Measurements from ENCODE around the gene HSPA1L.

DNA sequence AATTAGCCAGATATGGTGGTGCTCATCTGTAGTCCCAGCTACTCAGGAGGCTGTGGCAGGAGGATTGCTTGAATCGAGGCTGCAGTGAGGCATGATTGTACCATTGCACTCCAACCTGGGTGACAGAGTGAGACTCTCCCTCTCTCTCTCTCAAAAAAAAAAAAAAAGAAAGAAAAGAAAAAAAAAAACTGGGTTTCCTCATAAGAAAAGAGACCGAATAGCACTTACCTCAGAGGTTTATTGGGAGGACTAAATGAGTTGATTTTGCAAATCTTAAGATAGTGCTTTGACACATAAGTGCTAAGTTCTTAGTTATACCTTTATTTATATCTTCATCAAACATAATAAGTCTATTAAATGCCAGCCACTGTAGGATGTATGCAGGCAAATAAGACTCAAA is 44.2 kb downstream of the HSPA1L start:
- TF ChIP-seq GATA2 (IDR thresholded peaks at IDR 0.05; ENCODE audit: low read depth, low read length) (no peak), GATA3 (IDR thresholded peaks at IDR 0.05; ENCODE audit: low read depth, low read length) (no peak)
